Pancreas (tissue), 10 donors: ENCODE results near the gene TUBB3. TPM values are rescaled to one million over a fixed set of nuclear protein-coding genes. Genes with fewer than 3 reads are reported as not detected.
"Not testable (repeated sequence)": the region's sequence is repeated elsewhere in the genome, so short reads cannot be mapped to it uniquely, and the experiment has no call there.

ENCODE experiments used
- ATAC-seq, 4 donors: fragments of 200-7000 bp; cut with Tn5 transposase; one replicate each; pipeline versions ENCODE4 v1.8.0 to v1.9.1; 2020; ENCODE audit warnings: mild to moderate bottlenecking in 4 of 4, moderate library complexity in 4 of 4
- DNase-seq, 6 donors: peaks; one replicate each; pipeline ENCODE4 v3.0.0-alpha.2; 2020
- FAIRE-seq: peaks from 2 replicates; lab custom pipeline; 2012; peaks lifted over from hg19 to GRCh38; lab: Jason Lieb, UNC
- H3K27ac ChIP-seq, 4 donors: fragments of 200-600 bp; sonication (generic); 1 replicate in 3 of 4; 2 replicates in 1 of 4; pipeline versions ENCODE4 v1.5.0 to v1.8.0; 2020
- H3K27me3 ChIP-seq, 4 donors: fragments of 200-600 bp; one replicate each; pipeline ENCODE4 v1.8.0; 2021
- H3K36me3 ChIP-seq, 3 donors: fragments of 200-600 bp; sonication (generic) in 1 of 3; one replicate each; pipeline versions ENCODE4 v1.5.0 to v1.8.0; 2020 to 2021
- H3K4me1 ChIP-seq, 3 donors: fragments of 200-600 bp; one replicate each; pipeline ENCODE4 v1.8.0; 2021
- H3K4me3 ChIP-seq, 4 donors: fragments of 200-600 bp; sonication (generic) in 2 of 4; one replicate each; pipeline versions ENCODE4 v1.5.0 to v1.8.0; 2020 to 2021
- H3K9me3 ChIP-seq, 4 donors: fragments of 200-600 bp; one replicate each; pipeline ENCODE4 v1.8.0; 2021
- CTCF ChIP-seq, 4 donors: fragments of 200-600 bp; sonication (generic) in 3 of 4; IDR thresholded peaks; one replicate each; pipeline versions ENCODE4 v1.5.0 to v1.8.0; 2021; ENCODE audit warnings: antibody characterized with exemption in 4 of 4
- WGBS, 2 donors: extraction: QIAGEN DNeasy Blood & Tissue Kit; methylation state at CpG; one replicate each; pipeline ENCODE4 v1.1.7; 2013; 5-methylcytosine and 5-hydroxymethylcytosine counted together
- intact Hi-C, 3 donors: fragments of 100-400 bp; cut with DNase I; formaldehyde crosslinking; loops; one replicate each; pipeline versions ENCODE4 v1.11.1 to v1.14.2; 2022
- polyA plus RNA-seq, 2 donors: library from polyadenylated mRNA; stranded (reverse); fragments of 200-250 nt; gene quantifications; one replicate each; pipeline ENCODE4 v1.2.3, GENCODE V29; 2013
- total RNA-seq, 6 donors: library from RNA; stranded (reverse); fragmentation: NEBNext Ultra II Directional in 4 of 6; extraction: Animal tissue kit (Norgen Biotek cat#: 25700) in 4 of 6; gene quantifications; one replicate each; pipeline versions ENCODE4 v1.2.1 to v1.2.4, GENCODE V29; 2021 to 2023
- donor health status: healthy with polysubstance abuse.
- donor health status: DM: no; HTN: no; CAD: no; lungs with moderate emphysema.
- donor health status: DM: no; HTN: no; CAD: no.
- donor health status: control.
- donor health status: control.
- donor health status: Bipolar disorder and iron deficiency.
- donor health status: DM: yes; HTN: yes; CAD: no.
- donor health status: DM: no; HTN: no; CAD: no.
- donor health status: DM: no; HTN: no; CAD: no.
- donor health status: DM: yes; HTN: yes; CAD: no.

TUBB3 gene
- total and polyA plus RNA-seq, 8 donors: 0.37 to 25.4 (median 1.8) TPM

DNA sequence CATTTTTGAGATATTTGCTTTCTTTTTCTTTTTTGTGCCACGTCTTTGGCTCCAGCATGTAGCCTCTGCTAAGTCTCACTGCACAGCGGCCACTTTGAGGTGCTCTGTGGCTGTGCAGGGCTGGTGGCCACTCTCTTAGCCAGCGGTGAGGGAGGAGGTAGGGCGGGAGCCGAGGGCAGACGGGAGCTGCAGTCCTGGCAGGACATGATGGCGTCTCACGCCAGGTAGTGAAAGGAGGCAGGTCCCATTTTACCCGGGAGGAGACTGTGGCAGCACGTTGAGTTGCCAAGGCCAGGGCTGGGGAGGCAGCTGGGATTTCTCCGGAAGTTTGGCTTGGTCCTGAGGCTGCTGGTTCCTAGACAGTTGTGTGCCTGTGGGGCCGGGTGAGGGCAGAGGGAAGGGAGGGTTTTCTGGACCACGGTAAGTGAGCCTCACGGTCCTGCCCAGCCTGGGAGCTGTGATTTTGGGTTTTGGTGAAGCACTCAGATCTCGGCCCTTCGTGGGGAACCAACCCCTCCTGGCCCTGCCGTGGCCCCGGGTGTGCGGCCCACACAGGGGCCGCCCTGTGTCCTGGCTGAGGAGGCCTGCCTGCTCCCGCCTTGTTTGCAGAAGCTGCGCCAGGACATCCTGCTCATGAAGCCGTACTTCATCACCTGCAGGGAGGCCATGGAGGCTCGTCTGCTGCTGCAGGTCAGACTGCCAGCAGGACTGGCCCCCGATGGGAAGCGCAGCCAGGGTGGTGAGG, 39.8 kb downstream of the TUBB3 start:
- TF ChIP-seq CTCF (IDR thresholded peaks at IDR 0.05): no peak
- intact Hi-C loops: no loop called here
- H3K36me3 ChIP-seq: peaks cover 0 to 3% (median 0%) of the 10 kb centered on the region in 3 donors
- ATAC-seq (no peak), FAIRE-seq (no peak), DNase-seq (no peak)
- no peak overlapping the region for H3K4me3 ChIP-seq
- H3K4me1 ChIP-seq: no peaks in the 10 kb centered on the region
- H3K27ac ChIP-seq: no peak overlapping the region
- no peaks in the 10 kb centered on the region for H3K27me3 ChIP-seq
- WGBS, 2 donors: 87 to 90% methylated on average over 26 of the region's 26 CpGs
- H3K9me3 ChIP-seq: no peaks in the 10 kb centered on the region

DNA sequence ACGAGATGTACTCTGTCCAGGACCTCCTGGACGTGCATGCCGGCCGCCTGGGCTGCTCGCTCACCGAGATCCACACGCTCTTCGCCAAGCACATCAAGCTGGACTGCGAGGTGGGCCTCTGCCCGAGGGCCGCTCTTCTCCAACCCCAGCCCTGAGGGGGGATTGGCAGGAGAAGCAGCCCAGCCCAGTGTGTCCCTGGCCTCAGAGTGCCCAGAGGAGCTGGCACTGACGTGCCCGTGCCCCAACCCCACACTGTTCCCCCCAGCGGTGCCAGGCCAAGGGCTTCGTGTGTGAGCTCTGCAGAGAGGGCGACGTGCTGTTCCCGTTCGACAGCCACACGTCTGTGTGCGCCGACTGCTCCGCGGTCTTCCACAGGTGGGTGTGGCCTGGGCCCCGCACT, 41.1 kb downstream of the TUBB3 start:
- intact Hi-C loops: no loop called here
- H3K27ac ChIP-seq: no peak overlapping the region
- H3K4me3 ChIP-seq: no peak overlapping the region
- H3K36me3 ChIP-seq: no peaks in the 10 kb centered on the region
- FAIRE-seq (no peak), ATAC-seq (no peak), DNase-seq (no peak)
- H3K9me3 ChIP-seq: no peaks in the 10 kb centered on the region
- no peaks in the 10 kb centered on the region for H3K4me1 ChIP-seq
- WGBS, 2 donors: 90% methylated on average over 25 of the region's 25 CpGs
- H3K27me3 ChIP-seq: no peaks in the 10 kb centered on the region
- TF ChIP-seq CTCF (IDR thresholded peaks at IDR 0.05): no peak

- ATAC-seq: no peak
- no peak for FAIRE-seq
- H3K27me3 ChIP-seq: no peaks in the 10 kb centered on the region
- H3K9me3 ChIP-seq: no peaks in the 10 kb centered on the region
- no peak overlapping the region for H3K4me3 ChIP-seq
- H3K36me3 ChIP-seq: no peaks in the 10 kb centered on the region
- no peaks in the 10 kb centered on the region for H3K4me1 ChIP-seq
- WGBS, 2 donors: 88 to 91% methylated on average over 30 of the region's 30 CpGs
- no peak for DNase-seq
- intact Hi-C loops: no loop called here
- no peak overlapping the region for H3K27ac ChIP-seq
- no peak for TF ChIP-seq CTCF (IDR thresholded peaks at IDR 0.05)
Measured at GRCh38 chr16:89965447-89966225, 42.5 kb downstream of the TUBB3 start.

DNA sequence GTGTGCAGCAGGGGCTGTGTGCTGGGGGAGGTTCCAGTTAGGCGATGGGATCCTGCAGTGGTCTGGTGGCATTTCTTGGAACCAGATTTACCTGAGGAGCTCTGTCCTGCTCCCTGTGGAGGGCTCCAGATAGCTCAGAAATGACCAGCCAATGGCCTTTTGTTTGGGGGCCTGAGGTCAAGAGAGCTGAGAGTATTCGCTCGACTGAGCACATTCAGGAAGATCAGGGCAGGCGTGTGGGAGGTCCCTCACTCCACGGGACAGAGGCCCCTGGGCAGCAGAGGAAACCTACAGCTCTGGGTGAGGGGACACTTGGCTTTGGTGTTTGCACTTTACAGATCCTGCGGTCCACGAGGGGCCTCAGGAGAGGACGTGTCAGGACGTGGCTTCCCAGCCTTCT, 43.6 kb downstream of the TUBB3 start:
- Histone ChIP-seq H3K36me3 (no peaks in the 10 kb centered on the region), H3K4me1 (peaks cover 0 to 11% (median 7%) of the 10 kb centered on the region in 3 donors), H3K27ac (no peak overlapping the region), H3K4me3 (no peak overlapping the region), H3K9me3 (no peaks in the 10 kb centered on the region), H3K27me3 (no peaks in the 10 kb centered on the region)
- ATAC-seq: no peak
- FAIRE-seq: no peak
- WGBS, 2 donors: 88 to 89% methylated on average over 9 of the region's 9 CpGs
- TF ChIP-seq CTCF (IDR thresholded peaks at IDR 0.05): no peak
- intact Hi-C loops: no loop called here
- no peak for DNase-seq

DNA sequence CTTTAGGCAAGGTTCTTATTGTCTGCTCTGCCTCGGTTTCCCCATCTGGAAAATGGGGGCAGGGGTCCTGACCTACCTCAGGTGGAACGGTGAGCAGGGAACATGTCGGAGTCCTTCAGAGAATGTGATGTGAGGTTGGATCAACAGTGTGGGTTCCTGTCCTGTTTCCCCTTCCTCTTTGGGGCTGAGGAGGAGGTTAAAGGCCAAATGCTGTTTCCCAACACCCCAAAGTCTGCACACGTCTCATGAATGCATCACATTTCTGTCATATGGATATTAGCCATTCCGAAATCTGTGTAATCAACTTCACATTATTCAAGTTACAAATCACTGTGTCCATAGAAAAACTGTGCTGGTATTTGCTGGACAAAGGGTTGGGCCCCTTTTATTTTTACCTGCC, 44.3 kb downstream of the TUBB3 start:
- 82 to 88% methylated on average over 5 of the region's 5 CpGs for WGBS, 2 donors
- DNase-seq, H3K36me3 ChIP-seq, H3K27me3 ChIP-seq, H3K4me3 ChIP-seq, intact Hi-C loops, ATAC-seq, H3K9me3 ChIP-seq, FAIRE-seq, H3K27ac ChIP-seq: not testable (repeated sequence)
- peaks cover 0 to 14% (median 7%) of the 10 kb centered on the region in 3 donors for H3K4me1 ChIP-seq

GRCh38 chr16:89968074-89968473, 44.9 kb downstream of the TUBB3 start:
- intact Hi-C loops, ATAC-seq, H3K27ac ChIP-seq, H3K36me3 ChIP-seq, FAIRE-seq, H3K27me3 ChIP-seq, H3K4me3 ChIP-seq, DNase-seq, H3K9me3 ChIP-seq: not testable (repeated sequence)
- H3K4me1 ChIP-seq: peaks cover 0 to 14% (median 7%) of the 10 kb centered on the region in 3 donors
- WGBS, 2 donors: 86 to 88% methylated on average over 11 of the region's 11 CpGs
